Measurements from ENCODE around the gene RIMBP2.

RIMBP2 gene

DNA sequence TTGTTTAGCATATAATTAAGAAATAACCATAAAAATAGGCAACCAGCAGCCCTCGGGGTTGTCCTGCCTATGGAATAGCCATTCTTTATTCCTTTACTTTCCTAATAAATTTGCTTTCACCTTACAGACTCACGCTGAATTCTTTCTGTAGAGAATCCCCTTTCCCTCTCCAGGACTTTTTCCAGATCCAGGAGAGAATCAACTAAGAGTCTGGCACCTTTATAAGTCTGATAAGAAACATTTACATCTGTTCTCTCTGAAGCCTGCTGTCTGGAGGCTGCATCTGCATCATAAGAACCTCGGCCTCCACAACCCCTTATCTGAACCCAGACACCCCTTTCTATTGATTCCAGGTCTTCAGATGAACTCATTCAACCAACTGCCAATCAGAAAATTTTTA is 32.3 kb downstream of the RIMBP2 start:
- no peak for DNase-seq (ENCODE audit: low spot score)

DNA sequence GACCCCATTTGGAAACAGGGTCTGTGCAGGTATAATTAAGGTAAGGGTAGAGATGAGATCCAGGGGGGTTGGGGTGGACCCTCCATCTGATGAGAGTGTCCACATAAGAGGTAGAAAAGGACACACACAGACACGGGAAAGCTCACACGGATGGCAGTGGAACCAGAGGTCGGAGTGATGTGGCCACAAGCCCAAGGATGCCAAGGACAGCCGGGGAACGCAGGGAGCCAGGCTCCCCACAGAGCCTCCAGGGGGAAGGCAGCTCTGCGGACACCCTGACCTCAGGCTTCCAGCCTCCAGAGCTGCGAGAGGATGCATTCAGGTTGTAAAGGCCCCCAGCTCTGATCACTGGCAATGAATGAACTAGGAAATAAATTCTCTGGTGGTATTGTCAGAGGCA is 33.0 kb downstream of the RIMBP2 start:
- no peak for DNase-seq (ENCODE audit: low spot score)

DNA sequence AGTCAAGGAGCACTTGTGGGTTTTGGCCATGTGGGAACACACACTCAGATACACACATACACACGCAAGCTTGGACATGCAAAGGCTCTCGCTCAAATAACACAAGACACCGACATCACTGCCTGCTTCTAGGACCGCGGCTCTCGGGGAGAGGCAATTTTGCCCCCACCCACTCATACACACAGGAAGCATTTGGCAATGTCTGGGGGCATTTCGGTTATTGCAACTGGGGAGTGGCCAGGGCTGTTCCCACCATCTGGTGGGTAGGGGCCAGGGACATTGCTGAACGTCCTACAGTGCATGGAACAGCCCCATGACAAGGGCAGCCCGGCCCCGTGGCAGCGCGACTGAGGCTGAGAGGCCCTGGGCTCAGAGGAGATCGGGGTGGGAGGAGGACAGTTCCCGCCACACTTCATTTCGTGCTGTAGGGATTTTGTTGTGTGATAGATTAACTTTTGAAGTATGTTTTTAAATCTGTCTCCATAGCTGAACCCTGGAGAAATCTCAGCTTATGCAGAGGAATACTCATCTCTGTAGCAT is 35.6 kb downstream of the RIMBP2 start:
- DNase-seq (ENCODE audit: low spot score): no peak

DNA sequence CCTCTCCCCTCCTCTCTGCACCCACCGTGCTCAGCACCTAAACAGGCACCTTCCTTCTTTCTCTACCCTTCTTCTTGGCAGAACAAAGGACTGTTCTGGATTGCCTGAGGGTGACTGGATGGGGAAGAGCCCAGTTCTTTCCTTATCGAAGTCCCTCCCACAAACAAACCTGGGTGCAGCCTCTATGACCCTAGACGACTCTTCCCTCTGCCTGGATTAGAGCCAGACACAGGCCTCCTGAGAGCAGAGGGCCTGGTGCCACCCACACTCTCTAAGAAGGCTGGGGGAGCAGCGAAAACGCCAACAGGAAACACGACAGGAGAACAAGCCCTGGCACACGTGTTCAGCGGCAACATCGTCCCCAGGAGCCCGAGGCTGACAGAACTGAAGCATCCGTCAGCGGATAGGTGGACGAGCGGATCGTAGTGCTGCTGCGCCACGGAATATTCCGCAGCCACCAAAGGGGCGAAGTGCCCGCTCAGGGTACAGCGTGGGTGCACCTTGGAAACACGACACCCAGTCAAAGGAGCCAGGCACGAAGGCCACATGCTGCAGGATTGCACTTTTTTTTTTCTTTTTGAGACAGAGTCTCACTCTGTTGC is 38.0 kb downstream of the RIMBP2 start:
- DNase-seq (ENCODE audit: low spot score): no peak

DNA sequence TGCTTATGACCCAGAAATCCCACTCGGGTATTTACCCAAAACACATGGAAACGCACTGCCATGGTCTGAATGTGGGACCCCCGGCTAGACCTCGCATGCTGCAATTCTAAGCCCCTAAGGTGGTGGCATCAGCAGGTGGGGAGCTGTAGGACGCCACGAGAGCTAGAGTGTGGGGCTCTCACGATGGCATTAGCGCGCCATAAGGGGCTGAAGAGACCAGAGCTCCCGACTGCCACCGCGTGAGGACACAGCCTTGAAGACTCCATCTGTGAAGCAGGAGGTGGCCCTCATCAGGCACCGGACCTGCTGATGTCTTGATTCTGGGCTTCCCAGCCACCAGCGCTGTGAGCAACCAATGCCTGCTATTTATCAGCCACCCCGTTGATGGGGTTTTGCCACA is 40.3 kb downstream of the RIMBP2 start:
- DNase-seq (ENCODE audit: low spot score): no peak

DNA sequence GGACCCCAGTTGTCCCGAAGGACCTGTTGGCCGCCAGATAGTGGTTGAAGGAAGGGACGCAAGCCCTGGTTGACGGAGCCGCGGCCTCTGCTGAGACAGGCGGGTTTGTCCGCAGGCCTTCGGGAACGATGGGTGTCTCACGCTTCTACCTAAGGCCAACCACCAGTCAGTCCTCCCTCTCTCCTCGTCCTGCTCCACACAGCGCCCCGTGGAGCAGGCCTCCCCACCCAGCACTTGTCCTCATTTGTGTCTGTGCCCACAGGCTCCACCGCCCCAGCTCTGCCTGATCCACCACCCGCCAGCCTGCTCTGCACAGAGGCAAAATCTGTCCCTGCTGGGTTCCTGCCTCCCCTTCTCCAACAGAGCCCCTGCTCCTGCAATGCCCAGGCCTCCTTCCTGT is 41.0 kb downstream of the RIMBP2 start:
- no peak for DNase-seq (ENCODE audit: low spot score)

DNA sequence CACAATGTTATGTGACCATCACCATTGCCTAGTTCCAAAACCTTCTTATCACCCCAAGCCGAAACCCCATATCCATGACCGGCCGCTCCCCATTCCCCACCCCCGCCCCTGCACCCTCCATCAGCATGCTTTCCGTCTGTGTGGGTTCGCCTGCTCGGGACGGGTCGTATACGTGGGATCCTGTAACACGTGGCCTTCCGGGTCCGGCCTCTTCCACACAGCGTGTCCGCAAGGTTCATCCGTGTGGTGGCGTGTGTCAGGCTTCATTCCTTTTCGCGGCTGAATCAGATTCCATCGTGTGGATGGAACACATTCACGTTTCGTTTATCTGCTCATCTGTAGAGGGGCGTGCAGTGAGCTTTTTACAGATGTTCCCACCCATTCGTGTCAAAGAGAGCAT is 41.4 kb downstream of the RIMBP2 start:
- DNase-seq (ENCODE audit: low spot score): no peak

DNA sequence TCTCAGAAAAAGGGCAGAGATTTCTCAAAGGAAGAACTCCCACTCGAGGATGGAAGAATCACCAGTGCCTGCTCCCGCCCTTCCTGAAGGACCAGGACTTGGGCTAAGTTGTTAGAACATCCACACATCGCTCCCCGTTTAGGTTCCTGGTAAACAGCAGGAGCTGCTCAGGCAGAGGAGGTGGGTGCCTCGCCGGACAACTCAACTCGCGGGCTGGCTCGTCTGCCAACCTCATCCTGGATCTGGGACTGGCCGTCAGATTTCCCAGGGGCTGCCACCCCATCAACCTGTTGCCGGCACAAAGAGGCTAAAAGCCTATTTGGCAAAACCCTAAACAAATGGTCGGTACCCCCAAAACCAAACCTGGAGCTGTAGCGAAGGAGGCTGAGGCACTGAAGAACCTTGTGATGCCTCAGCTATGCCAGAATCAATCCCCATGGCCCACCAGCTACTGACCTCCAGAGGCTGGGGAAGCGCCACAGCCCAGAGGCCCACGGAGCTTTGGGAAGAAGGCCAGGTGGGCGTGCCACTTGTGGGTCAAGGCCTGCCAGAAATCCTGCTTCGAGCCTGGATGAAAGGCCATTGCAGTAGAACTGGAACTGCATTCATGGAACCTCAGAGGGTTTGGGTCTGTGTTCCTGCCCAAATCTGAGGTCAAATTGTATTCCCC is 42.9 kb downstream of the RIMBP2 start:
- no peak for DNase-seq (ENCODE audit: low spot score)

DNA sequence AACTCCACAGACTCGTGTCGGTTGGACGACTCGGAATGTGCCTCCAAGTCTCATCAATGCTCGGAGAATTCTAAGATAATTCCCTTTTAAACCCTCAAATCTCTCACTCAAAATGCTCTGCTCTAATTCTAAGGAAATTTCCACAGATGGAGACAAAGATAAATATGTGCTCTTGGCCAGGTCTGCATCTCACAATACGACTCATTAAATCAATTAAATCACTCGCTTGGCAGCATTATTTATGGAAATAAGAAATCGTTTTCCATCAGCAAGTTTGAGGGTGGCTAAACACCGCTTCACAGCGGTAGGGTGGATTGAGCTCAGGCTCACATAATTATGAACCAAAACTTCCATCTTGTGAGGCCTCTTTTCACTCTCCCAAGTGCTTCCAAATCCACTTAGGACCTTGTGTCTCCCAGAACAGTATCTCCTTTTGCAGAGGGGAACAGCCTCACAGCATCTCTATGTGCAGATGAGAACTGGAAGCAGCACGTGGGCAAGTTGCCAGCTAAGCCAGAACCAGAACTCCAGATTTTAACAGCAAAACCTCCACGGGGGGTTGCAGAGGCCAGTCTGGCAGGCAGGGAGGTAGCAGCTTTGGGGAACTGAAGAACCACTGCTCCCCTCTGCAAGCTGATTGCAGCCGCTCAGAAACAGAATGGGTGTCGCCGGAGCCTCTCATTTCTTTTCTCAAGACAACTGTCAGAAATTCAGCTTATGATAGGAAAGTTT is 43.8 kb downstream of the RIMBP2 start:
- DNase-seq (ENCODE audit: low spot score): no peak

DNA sequence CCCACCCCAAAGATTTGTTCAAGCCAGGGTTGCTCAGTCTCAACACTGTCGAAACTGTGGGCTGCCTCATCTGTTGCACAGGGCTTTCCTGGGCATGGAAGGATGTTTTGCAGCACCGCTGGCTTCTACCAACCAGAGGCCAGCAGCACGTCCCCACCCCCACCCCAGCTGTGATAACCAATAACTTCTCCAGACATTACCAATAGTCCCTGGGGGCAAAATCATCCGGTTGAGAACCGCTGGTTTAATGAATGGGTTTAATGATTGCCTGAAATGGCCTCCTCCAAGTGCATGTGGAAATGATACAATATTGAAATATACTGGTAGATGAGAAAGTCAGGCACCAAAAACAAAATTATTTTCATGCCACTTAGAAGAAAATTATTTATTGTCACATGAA is 44.5 kb downstream of the RIMBP2 start:
- no peak for DNase-seq (ENCODE audit: low spot score)

DNA sequence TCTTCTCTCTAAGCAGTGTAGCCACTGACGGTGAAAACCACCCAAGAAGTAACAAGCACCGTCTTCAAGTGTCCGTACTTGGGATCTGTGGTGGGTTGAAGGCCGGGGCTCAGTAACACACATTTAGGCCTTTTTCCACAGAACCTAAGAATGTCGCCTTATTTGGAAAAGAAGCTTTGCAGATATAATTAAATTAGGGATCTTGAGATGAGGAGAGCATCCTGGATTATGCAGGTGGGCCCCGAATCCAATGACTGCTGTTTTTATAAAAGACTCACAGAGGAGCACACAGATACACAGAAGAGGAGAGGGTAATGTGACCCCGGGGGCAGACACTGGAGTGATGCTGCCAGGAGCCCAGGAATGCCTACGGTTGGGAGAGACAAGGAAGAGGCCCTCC is 46.3 kb downstream of the RIMBP2 start:
- DNase-seq (ENCODE audit: low spot score): no peak

DNA sequence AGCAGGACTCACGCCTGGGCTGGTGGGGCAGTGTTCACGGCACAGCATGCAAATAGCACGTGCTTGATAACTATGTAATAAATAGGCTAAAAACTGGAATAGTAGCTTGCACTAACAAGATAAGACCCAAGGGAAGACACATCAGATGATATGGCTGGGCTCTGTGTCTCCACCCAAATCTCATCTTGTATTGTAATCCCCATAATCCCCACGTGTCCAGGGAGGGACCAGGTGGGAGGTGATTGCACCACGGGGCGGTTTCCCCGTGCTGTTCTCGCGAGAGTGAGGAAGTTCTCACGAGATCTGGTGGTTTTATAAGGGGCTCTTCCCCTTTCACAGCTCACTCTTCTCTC is 46.9 kb downstream of the RIMBP2 start:
- DNase-seq (ENCODE audit: low spot score): no peak

DNA sequence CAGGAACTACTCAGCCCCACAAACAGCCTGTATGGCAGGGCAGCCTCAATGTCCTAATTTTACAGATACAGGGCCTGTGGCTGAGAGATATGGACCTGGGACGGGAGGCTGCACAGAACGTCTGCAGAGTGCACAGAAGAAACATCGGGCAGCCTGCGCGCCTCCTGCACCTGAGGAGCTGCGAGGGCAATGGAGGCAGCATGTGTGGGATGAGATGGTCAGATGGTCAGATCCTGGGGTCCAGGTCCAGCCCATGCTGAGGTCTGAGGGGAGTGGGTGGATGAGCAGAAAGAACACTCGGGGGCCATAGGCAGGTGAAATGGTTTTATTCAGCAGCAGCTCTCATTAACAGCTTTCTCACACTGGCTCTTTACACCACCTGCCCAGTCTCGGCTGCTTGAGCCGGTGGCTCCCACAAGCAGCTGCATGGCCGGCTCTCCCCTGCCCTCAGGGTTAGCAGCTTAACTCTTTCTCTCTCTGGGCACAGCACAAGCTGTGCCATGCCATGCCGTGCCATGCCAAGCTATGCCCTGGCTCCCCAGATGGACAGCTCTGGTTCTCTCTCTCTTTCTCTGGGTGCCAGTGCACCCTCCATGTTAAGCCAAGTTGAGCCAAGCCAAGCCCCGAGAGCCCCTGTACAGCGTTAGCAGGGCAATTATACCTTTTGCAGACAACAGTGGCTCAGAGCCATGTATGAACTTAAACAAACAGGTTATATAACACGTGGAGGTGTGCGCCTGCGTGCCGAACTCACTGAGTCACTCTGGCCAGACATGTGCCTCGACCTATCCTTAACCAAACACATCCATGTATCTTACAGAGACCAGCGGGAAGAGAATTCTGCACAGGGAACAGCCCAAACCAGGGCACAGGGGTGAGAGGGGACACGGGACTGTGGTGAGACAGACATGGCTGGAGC is 47.6 kb downstream of the RIMBP2 start:
- DNase-seq (ENCODE audit: low spot score): no peak

DNA sequence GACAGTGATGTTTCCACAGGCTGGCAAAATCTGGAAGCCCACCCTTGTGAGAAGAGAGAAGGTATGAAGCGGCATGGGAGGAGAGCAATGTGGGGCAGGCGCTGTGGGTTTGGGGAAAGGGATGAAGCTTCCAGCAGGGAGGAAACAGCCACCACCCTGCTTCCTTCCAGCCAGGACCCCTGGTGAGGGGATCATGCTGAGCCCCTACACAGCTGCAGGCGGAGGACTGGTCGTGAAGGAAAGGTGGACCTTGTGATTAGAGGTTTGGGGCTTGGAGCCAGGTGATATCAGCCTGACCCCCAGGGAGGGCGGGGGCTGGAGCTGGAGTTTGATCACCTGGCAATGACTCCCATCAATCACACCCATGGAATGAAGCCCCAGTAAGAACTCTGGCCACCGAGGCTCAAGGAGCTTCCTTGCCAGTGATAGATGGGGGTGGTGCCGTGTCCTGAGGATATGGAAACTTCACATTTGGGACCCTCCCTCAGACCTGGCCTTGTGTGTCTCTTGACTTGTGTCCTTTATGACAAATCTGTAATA is 48.6 kb downstream of the RIMBP2 start:
- no peak for DNase-seq (ENCODE audit: low spot score)

DNA sequence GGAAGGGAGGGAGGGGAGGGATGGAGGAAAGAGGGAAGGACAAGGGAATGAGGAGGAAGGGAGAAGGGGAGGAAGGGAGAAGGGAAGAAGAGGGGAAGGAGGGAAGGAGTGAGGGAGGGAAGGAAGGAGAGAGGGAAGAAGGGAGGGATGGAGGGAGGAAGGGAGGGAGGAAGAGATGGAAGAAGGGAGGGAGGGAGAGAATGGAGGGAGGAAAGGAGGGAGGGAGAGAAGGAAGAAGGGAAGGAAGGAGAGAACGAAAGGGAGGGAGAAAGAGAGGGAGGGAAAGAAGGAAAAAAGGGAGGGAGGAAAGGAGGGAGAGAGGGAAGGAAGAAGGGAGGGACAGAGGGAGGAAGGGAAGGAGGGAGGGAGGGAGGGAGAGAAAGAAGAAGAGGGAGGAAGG is 49.5 kb downstream of the RIMBP2 start:
- no peak for DNase-seq (ENCODE audit: low spot score)

DNA sequence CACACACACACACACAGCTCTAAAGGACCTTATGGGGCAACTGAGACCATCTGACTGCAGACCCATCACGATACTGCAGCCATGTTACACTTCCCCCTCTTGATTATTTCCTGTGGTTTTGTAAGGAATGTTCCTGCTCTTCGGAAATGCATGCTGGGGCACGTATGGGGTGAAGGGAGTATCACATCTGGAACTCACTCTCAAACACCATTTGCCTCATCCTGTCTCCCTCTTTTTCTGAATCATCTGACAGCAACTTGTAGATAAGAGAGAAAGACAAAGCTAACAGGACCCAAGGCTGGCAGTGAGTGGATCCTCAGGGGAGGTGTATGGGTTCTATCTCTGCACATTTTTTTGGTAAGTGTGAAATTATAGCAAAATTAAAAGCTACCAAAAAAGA is 50.3 kb downstream of the RIMBP2 start:
- no peak for DNase-seq (ENCODE audit: low spot score)

DNA sequence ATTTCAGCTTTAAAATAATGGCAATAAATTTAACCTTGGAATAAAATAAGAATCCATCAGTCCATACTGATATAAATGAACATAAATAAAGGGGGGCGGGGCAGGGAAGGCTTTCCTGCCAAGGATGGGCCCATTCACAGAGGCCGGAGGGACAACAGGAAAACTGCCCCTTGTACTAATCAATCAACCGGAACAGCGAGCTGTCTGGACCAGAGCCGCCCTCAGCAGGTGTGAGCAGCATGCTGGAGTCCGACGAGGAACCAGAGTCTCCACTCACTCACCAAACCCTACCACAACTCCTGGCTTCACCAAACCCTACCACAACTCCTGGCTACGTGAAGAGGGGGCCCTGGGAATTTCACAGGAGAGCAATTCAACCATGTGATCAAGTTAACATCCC is 51.3 kb downstream of the RIMBP2 start:
- DNase-seq (ENCODE audit: low spot score): no peak

DNA sequence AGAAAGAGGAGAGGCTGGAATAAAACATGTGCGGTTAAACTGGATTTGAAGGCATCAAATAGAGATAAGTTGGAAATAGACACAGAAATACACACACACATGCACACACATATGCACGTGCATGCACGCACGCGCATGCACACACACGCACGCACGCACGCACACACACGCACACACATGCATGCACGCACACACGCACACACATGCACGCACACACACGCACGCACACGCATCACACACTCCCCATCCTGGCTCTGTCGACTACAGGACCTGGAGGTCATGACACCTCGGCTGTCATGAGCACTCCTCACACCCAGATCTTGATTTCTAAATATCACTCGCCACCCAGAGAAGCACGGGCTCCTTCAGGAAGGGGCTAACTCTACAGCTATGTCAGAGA is 51.8 kb downstream of the RIMBP2 start:
- no peak for DNase-seq (ENCODE audit: low spot score)

DNA sequence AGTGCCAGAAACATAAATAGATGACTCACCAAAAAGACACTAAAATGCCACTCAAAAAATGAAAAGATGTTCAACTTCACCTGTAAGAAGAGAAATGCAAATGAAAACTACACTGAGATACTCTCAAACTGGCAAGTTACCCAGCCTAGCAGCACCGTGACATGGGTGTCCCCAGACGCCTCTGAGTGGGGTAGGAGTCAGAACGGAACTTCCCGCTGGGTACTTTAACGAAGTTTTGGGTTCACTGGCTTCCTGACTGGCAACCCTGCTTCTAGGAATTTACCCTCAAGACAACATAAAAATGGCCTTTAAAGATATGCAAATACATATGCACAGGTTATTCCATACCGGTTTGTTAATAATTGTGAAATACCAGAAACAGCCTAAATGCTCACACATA is 52.6 kb downstream of the RIMBP2 start:
- no peak for DNase-seq (ENCODE audit: low spot score)

DNA sequence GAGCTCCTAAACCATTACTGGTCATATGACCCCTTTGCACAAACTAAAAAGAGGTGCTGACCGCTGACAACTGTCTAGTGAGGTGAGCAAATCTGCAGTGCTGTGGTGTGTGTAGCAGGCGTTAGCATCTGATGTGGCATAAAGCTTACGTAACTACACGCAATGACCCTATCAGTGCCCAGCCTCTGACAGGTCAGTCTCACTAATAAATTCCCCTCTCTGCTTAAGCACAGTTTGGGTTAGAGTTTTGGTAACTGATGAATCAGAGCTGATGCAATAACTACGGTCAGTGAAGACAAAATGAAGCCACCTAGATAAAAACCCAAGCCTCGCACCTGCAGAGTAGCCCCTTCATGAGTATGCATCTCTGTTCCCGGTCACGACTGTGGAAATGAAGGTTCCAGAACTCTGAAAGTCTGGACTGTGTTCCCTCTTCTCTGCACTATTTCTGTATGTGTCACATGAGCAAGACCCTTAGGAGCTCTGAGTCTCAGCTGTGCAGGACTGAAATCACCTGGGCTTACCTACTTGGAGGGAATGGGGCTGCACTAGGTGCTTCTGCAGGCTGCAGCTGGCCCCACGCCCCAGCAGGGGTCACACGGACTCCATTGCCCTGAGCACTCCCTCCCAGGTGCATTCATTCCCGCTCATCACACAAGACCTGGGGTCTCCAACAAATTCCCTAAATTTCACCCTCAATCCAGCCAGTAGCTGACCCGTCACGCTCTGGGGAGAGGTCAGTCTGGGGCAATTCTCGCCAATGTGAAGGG is 54.4 kb downstream of the RIMBP2 start:
- no peak for DNase-seq (ENCODE audit: low spot score)

DNA sequence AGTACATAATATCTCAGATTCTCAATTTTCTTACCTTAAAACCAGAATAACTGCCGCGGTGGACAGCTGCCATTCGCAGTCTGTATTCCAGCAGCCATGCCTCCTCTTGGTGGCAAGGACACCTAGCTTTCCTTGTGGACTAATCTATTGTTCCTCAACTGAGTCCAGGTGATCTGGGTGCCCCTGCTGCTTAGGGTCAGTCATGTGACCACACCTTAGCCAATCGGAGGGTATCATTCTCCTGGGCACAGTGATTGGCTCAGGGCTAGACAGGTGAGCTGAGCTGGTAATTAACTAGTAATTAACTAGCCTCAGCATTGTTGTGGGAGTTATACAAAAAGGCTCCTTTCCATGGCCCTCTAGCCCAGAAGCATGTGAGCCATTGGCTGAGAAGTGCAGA is 55.0 kb downstream of the RIMBP2 start:
- DNase-seq (ENCODE audit: low spot score): no peak

All from GM03348 (cell line).